ENCODE results near the gene DNAH6.

GRCh38 chr2:84713441-84713840, 197.1 kb downstream of the DNAH6 start:
- TF ChIP-seq POU6F1 (CRISPR knock-in tag; IDR thresholded peaks at IDR 0.05; ENCODE audit: borderline replicate concordance, low read depth): no peak
- no peak for TF ChIP-seq CREB5 (CRISPR knock-in tag; IDR thresholded peaks at IDR 0.05; ENCODE audit: low read depth)
- TF ChIP-seq OSR1 (CRISPR knock-in tag; IDR thresholded peaks at IDR 0.05): no peak
- no peak for TF ChIP-seq ISL1 (CRISPR knock-in tag; IDR thresholded peaks at IDR 0.05)
- TF ChIP-seq ZFP30 (CRISPR knock-in tag; IDR thresholded peaks at IDR 0.05): no peak
- no peak for TF ChIP-seq RARB (CRISPR knock-in tag; IDR thresholded peaks at IDR 0.05)
- no peak for TF ChIP-seq BACH2 (CRISPR knock-in tag; IDR thresholded peaks at IDR 0.05; ENCODE audit: borderline replicate concordance)
- no peak for TF ChIP-seq PATZ1 (CRISPR knock-in tag; IDR thresholded peaks at IDR 0.05; ENCODE audit: borderline replicate concordance)
- no peak for TF ChIP-seq ZC3H10 (CRISPR knock-in tag; IDR thresholded peaks at IDR 0.05)
- TF ChIP-seq CSDC2 (CRISPR knock-in tag; IDR thresholded peaks at IDR 0.05): no peak
- TF ChIP-seq ARNTL (CRISPR knock-in tag; IDR thresholded peaks at IDR 0.05; ENCODE audit: borderline replicate concordance, low read depth): no peak
- TF ChIP-seq SNAI2 (CRISPR knock-in tag; IDR thresholded peaks at IDR 0.05): no peak
- no peak for TF ChIP-seq ZNF8 (CRISPR knock-in tag; IDR thresholded peaks at IDR 0.05)

Measured in SK-N-SH treated with all-trans-retinoic acid at 6 μM for 48 hours (cell line).